ENCODE results near the gene VPS36.
"Not testable (repeated sequence)": the region's sequence is repeated elsewhere in the genome, so short reads cannot be mapped to it uniquely, and the experiment has no call there.

VPS36 gene

GRCh38 chr13:52383366-52383765 lies 67.1 kb downstream of the VPS36 start:
- DNase-seq (ENCODE audit: low read depth in 1 of 2, low spot score in 1 of 2): no peak

- DNase-seq (ENCODE audit: low read depth in 1 of 2, low spot score in 1 of 2): no peak
Observed at GRCh38 chr13:52378312-52378711, 72.1 kb downstream of the VPS36 start.

GRCh38 chr13:52377898-52378297 lies 72.5 kb downstream of the VPS36 start:
- DNase-seq (ENCODE audit: low read depth in 1 of 2, low spot score in 1 of 2): no peak

GRCh38 chr13:52374873-52375411 lies 75.5 kb downstream of the VPS36 start:
- DNase-seq (ENCODE audit: low read depth in 1 of 2, low spot score in 1 of 2): no peak

GRCh38 chr13:52374389-52374788 lies 76.0 kb downstream of the VPS36 start:
- DNase-seq (ENCODE audit: low read depth in 1 of 2, low spot score in 1 of 2): no peak

- DNase-seq (ENCODE audit: low read depth in 1 of 2, low spot score in 1 of 2): not testable (repeated sequence)
Observed at GRCh38 chr13:52373277-52373676, 77.2 kb downstream of the VPS36 start.

GRCh38 chr13:52371736-52372247 lies 78.6 kb downstream of the VPS36 start:
- no peak for DNase-seq (ENCODE audit: low read depth in 1 of 2, low spot score in 1 of 2)

- DNase-seq (ENCODE audit: low read depth in 1 of 2, low spot score in 1 of 2): no peak
Observed at GRCh38 chr13:52366291-52366690, 84.1 kb downstream of the VPS36 start.

All from activated T-helper 1 cell treated with anti-CD3 and anti-CD28 coated beads, Interleukin-2, amount 50 U/mL, for 16 hours (primary cell).